Heart right ventricle (tissue), 16 donors: ENCODE results near the gene GP2. TPM values are rescaled to one million over a fixed set of nuclear protein-coding genes. Genes with fewer than 3 reads are reported as not detected.

Experiments used
- ATAC-seq, 8 donors: fragments of 200-7000 bp; cut with Tn5 transposase; one replicate each; pipeline ENCODE4 v1.9.1; 2020; ENCODE audit warnings: mild to moderate bottlenecking in 8 of 8, moderate library complexity in 8 of 8, moderate number of reproducible peaks in 1 of 8
- DNase-seq, 2 donors: peaks; one replicate each; pipeline ENCODE4 v3.0.0-alpha.2; 2020
- H3K27ac ChIP-seq, 10 donors: fragments of 200-600 bp; sonication (generic) in 2 of 10; one replicate each; pipeline versions ENCODE4 v1.5.0 to v1.8.0; 2020 to 2022; ENCODE audit warnings: mild to moderate bottlenecking in 3 of 10
- H3K27me3 ChIP-seq, 7 donors: fragments of 200-600 bp; one replicate each; pipeline ENCODE4 v1.8.0; 2021 to 2022; ENCODE audit warnings: mild to moderate bottlenecking in 2 of 7
- H3K36me3 ChIP-seq, 9 donors: fragments of 200-600 bp; sonication (generic) in 1 of 9; one replicate each; pipeline versions ENCODE4 v1.5.0 to v1.8.0; 2020 to 2022; ENCODE audit warnings: mild to moderate bottlenecking in 2 of 9
- H3K4me1 ChIP-seq, 9 donors: fragments of 200-600 bp; sonication (generic) in 1 of 9; one replicate each; pipeline versions ENCODE4 v1.5.0 to v1.8.0; 2020 to 2022; ENCODE audit warnings: mild to moderate bottlenecking in 4 of 9
- H3K4me3 ChIP-seq, 10 donors: fragments of 200-600 bp; sonication (generic) in 2 of 10; one replicate each; pipeline versions ENCODE4 v1.5.0 to v1.8.0; 2020 to 2022; ENCODE audit warnings: mild to moderate bottlenecking in 7 of 10, moderate library complexity in 2 of 10
- H3K9me3 ChIP-seq, 11 donors: fragments of 200-600 bp in 10 of 11; sonication (generic) in 2 of 11; one replicate each; pipeline versions ENCODE4 v1.5.0 to v1.8.0; 2013 to 2022; ENCODE audit warnings: mild to moderate bottlenecking in 2 of 11, control low read depth in 1 of 11, moderate library complexity in 1 of 11
- CTCF ChIP-seq, 9 donors: fragments of 200-600 bp; sonication (generic) in 2 of 9; IDR thresholded peaks; one replicate each; pipeline versions ENCODE4 v1.5.0 to v1.8.0; 2021 to 2022; ENCODE audit warnings: antibody characterized with exemption in 9 of 9, mild to moderate bottlenecking in 5 of 9, moderate library complexity in 1 of 9
- WGBS, 2 donors: extraction: QIAGEN DNeasy Blood & Tissue Kit; methylation state at CpG; one replicate each; pipeline ENCODE4 v1.1.7; 2013; ENCODE audit warnings: inconsistent platforms in 1 of 2; 5-methylcytosine and 5-hydroxymethylcytosine counted together
- intact Hi-C, 10 donors: fragments of 100-400 bp; cut with DNase I; formaldehyde crosslinking; loops; one replicate each; pipeline versions ENCODE4 v1.11.1 to v1.14.2; 2022
- long read RNA-seq, 3 donors: library from polyadenylated mRNA; unstranded; transcript quantifications; one replicate each; pipeline ENCODE4 v2.0.0, GENCODE V29; 2020 to 2021
- polyA plus RNA-seq, 2 donors: library from polyadenylated mRNA; stranded (reverse); fragments of 200-250 nt; gene quantifications; one replicate each; pipeline ENCODE4 v1.2.3, GENCODE V29; 2013
- total RNA-seq, 10 donors: library from RNA; stranded (reverse); fragmentation: NEBNext Ultra II Directional in 3 of 10; extraction: Animal tissue kit (Norgen Biotek cat#: 25700) in 3 of 10; gene quantifications; one replicate each; pipeline versions ENCODE4 v1.2.1 to v1.2.4, GENCODE V29; 2021 to 2023
- donor health status: Arrhythmogenic right ventricular cardiomyopathy.
- donor health status: ischemic (EF 13 %, LVEDD 7.1; RV severe dilation, severe dysfunction).
- donor health status: healthy with polysubstance abuse.
- donor health status: DM: no; HTN: yes; CAD: no.
- donor health status: DM: no; HTN: no; CAD: no.
- donor health status: ischemic (EF 25% LVEDD 6.9; RV normal size, moderate dysfunction).
- donor health status: ischemic (EF 25% LVEDD 5.7; RV mildly dilated, moderate dysfunction).
- donor health status: healthy.
- donor health status: DM: yes; HTN: yes; CAD: no.
- donor health status: Ischemic cardiomyopathy.
- donor health status: ischemic (EF 35%, LVEDD 5.7; RV mildly dilated, moderate dysfunction).
- donor health status: nonischemic (EF 11% LVEDD 7.7; RV severe dilation, severe dysfunction).
- donor health status: DM: yes; HTN: yes; CAD: no.
- donor health status: PGD.
- donor health status: ischemic (EF 29% LVEDD 5.4; RV normal size, mild dysfunction).
- donor health status: nonischemic (EF 23%, LVEDD 6.1; RV moderate dilation, normal function).

Gene GP2
- 1 to 10 TPM in 7 of 10 donors, not detected in 3; 2.1 to 3.8 (median 3.0) TPM for total RNA-seq
- under 1 TPM in 1 of 2 donors, not detected in 1; 0.54 TPM for polyA plus RNA-seq
- long read RNA-seq, donor 1, result 0 reads
- long read RNA-seq, donor 2, result 0 reads
- long read RNA-seq, donor 3, result 0 reads

- intact Hi-C loops, result no loop called here
- TF ChIP-seq CTCF (IDR thresholded peaks at IDR 0.05), result no peak
- no peaks in the 10 kb centered on the region for H3K36me3 ChIP-seq
- no peak for ATAC-seq
- H3K27me3 ChIP-seq, result peaks cover 0 to 12% (median 8%) of the 10 kb centered on the region in 7 donors
- no peaks in the 10 kb centered on the region for H3K9me3 ChIP-seq
- WGBS, 2 donors, result 73 to 78% methylated on average over 7 of the region's 7 CpGs
- DNase-seq, result no peak
- H3K27ac ChIP-seq, result no peak within 1 kb of the TSS
- no peaks in the 10 kb centered on the region for H3K4me1 ChIP-seq
- no peak within 1 kb of the TSS for H3K4me3 ChIP-seq
These were observed at the start of gene GP2 for GRCh38 chr16:20327444-20328041. Gene GP2, minus strand, starts transcription at chr16:20327513. Its CDS starts 1,082 bp downstream, at chr16:20326431.

- H3K4me3 ChIP-seq, result no peak overlapping the region
- intact Hi-C loops, result no loop called here
- H3K36me3 ChIP-seq, result no peaks in the 10 kb centered on the region
- H3K4me1 ChIP-seq, result no peaks in the 10 kb centered on the region
- peaks cover 0 to 27% (median 8%) of the 10 kb centered on the region in 7 donors for H3K27me3 ChIP-seq
- H3K27ac ChIP-seq, result no peak overlapping the region
- WGBS, 2 donors, result 73 to 85% methylated on average over 5 of the region's 5 CpGs
- H3K9me3 ChIP-seq, result peaks cover 0 to 8% (median 0%) of the 10 kb centered on the region in 11 donors
- no peak for DNase-seq
- TF ChIP-seq CTCF (IDR thresholded peaks at IDR 0.05), result no peak
- ATAC-seq, result no peak
These were observed 45.4 kb upstream of the GP2 start for GRCh38 chr16:20372701-20373100.

- DNase-seq (no peak), ATAC-seq (no peak)
- no peak for TF ChIP-seq CTCF (IDR thresholded peaks at IDR 0.05)
- no peak overlapping the region for H3K4me3 ChIP-seq
- H3K9me3 ChIP-seq, result peaks cover 0 to 8% (median 0%) of the 10 kb centered on the region in 11 donors
- WGBS, 2 donors, result 61 to 68% methylated on average over 9 of the region's 9 CpGs
- intact Hi-C loops, result loop anchor here in 1 of 10 donors (5.0 kb wide), 1 partner anchor 642 kb away; no protein-coding TSS in a partner anchor
- H3K4me1 ChIP-seq, result no peaks in the 10 kb centered on the region
- peaks cover 0 to 39% (median 13%) of the 10 kb centered on the region in 7 donors for H3K27me3 ChIP-seq
- no peaks in the 10 kb centered on the region for H3K36me3 ChIP-seq
- no peak overlapping the region for H3K27ac ChIP-seq
These were observed 42.2 kb upstream of the GP2 start for GRCh38 chr16:20369452-20370054.

- 62 to 74% methylated on average over 3 of the region's 3 CpGs for WGBS, 2 donors
- no peak overlapping the region for H3K27ac ChIP-seq
- intact Hi-C loops, result no loop called here
- H3K4me1 ChIP-seq, result no peaks in the 10 kb centered on the region
- H3K4me3 ChIP-seq, result no peak overlapping the region
- no peak for TF ChIP-seq CTCF (IDR thresholded peaks at IDR 0.05)
- DNase-seq (no peak), ATAC-seq (no peak)
- H3K9me3 ChIP-seq, result peaks cover 0 to 2% (median 0%) of the 10 kb centered on the region in 11 donors
- peaks cover 0 to 51% (median 10%) of the 10 kb centered on the region in 7 donors for H3K27me3 ChIP-seq
- H3K36me3 ChIP-seq, result no peaks in the 10 kb centered on the region
These were observed 36.7 kb upstream of the GP2 start for GRCh38 chr16:20364051-20364450.
